ENCODE data around the gene PLEKHH2. TPM values are rescaled to one million over a fixed set of nuclear protein-coding genes. Genes with fewer than 3 reads are reported as not detected.

PLEKHH2 gene
- total RNA-seq, 1 experiment from 2014 or later, result 3.1 TPM

DNA sequence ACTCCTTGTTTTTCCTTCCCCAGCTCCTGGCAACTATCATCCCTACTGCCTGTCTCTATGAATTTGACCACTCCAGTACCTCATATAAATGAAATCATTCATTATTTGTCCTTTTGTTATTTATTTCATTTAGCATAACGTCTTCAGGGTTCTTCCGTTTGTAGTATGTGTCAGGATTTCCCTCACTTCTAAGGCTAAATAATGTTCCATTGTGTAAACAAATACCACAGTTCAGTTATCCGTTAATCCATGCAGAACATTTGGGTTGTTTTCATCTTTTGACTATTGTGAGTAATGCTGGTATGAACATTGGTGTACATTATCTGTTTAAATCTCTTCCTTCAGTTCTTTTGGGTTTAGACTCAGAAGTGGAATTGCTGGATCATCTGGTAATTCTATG, 155.6 kb downstream of the PLEKHH2 start:
- Histone ChIP-seq H3T11ph (ENCODE audit: low read length) (no peak overlapping the region), H2BK5ac (ENCODE audit: insufficient read length, low read length) (no peak overlapping the region), H3K4me2 (ENCODE audit: insufficient read depth, insufficient read length, low read length) (no peak overlapping the region), H2BK15ac (ENCODE audit: low read depth, low read length) (no peak overlapping the region), H2BK12ac (ENCODE audit: insufficient read length, low read depth, low read length) (no peak overlapping the region), H3K23me2 (ENCODE audit: insufficient read length, low read depth, low read length, poor library complexity, severe bottlenecking) (no peaks in the 10 kb centered on the region), H3K4me1 (ENCODE audit: insufficient read depth, low read length) (no peaks in the 10 kb centered on the region), H3K9me3 (ENCODE audit: control insufficient read depth, low read depth, low read length) (no peaks in the 10 kb centered on the region), H3K27me3 (ENCODE audit: insufficient read depth, low read length) (no peaks in the 10 kb centered on the region), H3K79me2 (ENCODE audit: insufficient read depth, low read length) (no peaks in the 10 kb centered on the region), H4K91ac (ENCODE audit: insufficient read length, low read depth, low read length) (no peak overlapping the region), H3K56ac (ENCODE audit: insufficient read length, low read depth, low read length) (no peak overlapping the region), H3K4ac (ENCODE audit: low read depth, low read length) (no peak overlapping the region), H4K8ac (replicated peaks; ENCODE audit: insufficient read length, low read depth, low read length) (no peak overlapping the region), H3K23ac (ENCODE audit: insufficient read length, low read depth, low read length) (no peak overlapping the region), H3K27ac (ENCODE audit: insufficient read length, low read depth, low read length) (no peak overlapping the region), H3K79me1 (ENCODE audit: insufficient read depth, low read depth, low read length, poor library complexity, severe bottlenecking) (no peaks in the 10 kb centered on the region), H2BK20ac (ENCODE audit: low read depth, low read length, poor library complexity, severe bottlenecking) (no peak overlapping the region), H3K18ac (ENCODE audit: insufficient read length, low read depth, low read length) (no peak overlapping the region), H3K14ac (ENCODE audit: insufficient read depth, low read length) (no peak overlapping the region), H2AK5ac (ENCODE audit: insufficient read length, low read length) (no peak overlapping the region), H4K5ac (ENCODE audit: insufficient read length, low read depth, low read length) (no peak overlapping the region), H2BK120ac (ENCODE audit: low read depth, low read length, poor library complexity, severe bottlenecking) (no peak overlapping the region), H3K9ac (ENCODE audit: extremely low read depth, insufficient read length, low read length) (no peak overlapping the region), H2AFZ (ENCODE audit: low read length) (no peak overlapping the region), H4K20me1 (ENCODE audit: control insufficient read depth, insufficient read depth, insufficient read length) (no peaks in the 10 kb centered on the region)
- DNase-seq, result no peak
- WGBS (ENCODE audit: extremely low coverage, insufficient read length, low lambda C conversion rate), result no CpG with 5 or more reads among the region's 3 CpGs
- no peaks in the 10 kb centered on the region for H3K36me3 Mint-ChIP-seq (ENCODE audit: insufficient read depth in 1 of 3, low read depth in 3 of 3)
- TF ChIP-seq, protein P1, sequence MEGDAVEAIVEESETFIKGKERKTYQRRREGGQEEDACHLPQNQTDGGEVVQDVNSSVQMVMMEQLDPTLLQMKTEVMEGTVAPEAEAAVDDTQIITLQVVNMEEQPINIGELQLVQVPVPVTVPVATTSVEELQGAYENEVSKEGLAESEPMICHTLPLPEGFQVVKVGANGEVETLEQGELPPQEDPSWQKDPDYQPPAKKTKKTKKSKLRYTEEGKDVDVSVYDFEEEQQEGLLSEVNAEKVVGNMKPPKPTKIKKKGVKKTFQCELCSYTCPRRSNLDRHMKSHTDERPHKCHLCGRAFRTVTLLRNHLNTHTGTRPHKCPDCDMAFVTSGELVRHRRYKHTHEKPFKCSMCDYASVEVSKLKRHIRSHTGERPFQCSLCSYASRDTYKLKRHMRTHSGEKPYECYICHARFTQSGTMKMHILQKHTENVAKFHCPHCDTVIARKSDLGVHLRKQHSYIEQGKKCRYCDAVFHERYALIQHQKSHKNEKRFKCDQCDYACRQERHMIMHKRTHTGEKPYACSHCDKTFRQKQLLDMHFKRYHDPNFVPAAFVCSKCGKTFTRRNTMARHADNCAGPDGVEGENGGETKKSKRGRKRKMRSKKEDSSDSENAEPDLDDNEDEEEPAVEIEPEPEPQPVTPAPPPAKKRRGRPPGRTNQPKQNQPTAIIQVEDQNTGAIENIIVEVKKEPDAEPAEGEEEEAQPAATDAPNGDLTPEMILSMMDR (conservative IDR thresholded peaks at IDR 0.05), result no peak
- no peak overlapping the region for H3K4me3 Mint-ChIP-seq
- H3K4me1 Mint-ChIP-seq, result no peaks in the 10 kb centered on the region
- no peaks in the 10 kb centered on the region for H3K27me3 Mint-ChIP-seq (ENCODE audit: low read depth)
- H3K27ac Mint-ChIP-seq, result no peak overlapping the region
- no peaks in the 10 kb centered on the region for H3K9me3 Mint-ChIP-seq

All from H9 (cell line).